Retinal pigment epithelial cell (primary cell): ENCODE results near the gene NPIPB5.
"Not testable (repeated sequence)": the region's sequence is repeated elsewhere in the genome, so short reads cannot be mapped to it uniquely, and the experiment has no call there.

Source experiments
- DNase-seq: peaks from one replicate; pipeline ENCODE4 v3.0.0-alpha.2; 2010; ENCODE audit warnings: low read depth
- H3K4me3 ChIP-seq: 2 replicates; pipeline ENCODE4 v1.5.1; 2011; ENCODE audit warnings: mild to moderate bottlenecking, low read length, control low read depth, moderate library complexity

Gene NPIPB5

DNA sequence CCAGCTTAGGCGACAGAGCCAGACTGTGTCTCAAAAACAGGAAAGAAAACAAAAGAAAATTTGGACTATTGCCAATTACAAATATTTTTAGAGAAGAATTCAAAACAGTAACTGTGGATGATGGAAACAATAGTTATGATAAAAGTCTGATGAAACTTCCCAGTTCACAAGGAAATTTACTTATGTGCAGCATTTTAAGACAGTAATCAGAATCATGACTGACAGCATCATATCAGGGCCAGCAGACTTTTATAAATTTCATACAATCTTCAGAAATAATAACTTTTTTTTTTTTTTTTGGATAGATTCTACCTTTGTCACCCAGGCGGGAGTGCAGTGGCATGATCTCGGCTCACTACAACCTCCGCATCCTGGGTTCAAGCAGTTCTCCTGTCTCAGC is at the start of gene NPIPB5:
NPIPB5 (plus strand) TSS at position 301 of the 400 bp plus-strand sequence. CDS start 2,911 bp downstream, outside the sequence.
- not testable (repeated sequence) for H3K4me3 ChIP-seq, DNase-seq

DNA sequence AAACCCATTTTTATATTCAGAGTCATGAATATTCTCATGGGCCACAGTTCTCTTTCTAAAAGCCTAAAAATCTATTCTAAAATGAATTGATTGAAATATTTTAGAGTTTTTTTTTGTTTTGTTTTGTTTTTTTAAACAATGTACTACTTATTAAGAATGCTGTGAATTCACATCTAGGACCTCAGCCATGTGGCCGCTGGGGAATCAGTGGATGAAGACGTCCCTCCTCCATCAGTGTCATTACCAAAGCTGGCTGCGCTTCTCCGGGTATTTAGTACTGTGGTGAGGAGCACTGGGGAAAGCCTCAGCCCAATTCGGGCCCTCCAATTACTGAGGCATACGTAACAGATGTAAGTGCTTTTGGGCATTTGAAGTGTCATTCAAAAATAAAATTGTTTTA is 41.8 kb upstream of the NPIPB5 start:
- DNase-seq, H3K4me3 ChIP-seq: not testable (repeated sequence)

DNA sequence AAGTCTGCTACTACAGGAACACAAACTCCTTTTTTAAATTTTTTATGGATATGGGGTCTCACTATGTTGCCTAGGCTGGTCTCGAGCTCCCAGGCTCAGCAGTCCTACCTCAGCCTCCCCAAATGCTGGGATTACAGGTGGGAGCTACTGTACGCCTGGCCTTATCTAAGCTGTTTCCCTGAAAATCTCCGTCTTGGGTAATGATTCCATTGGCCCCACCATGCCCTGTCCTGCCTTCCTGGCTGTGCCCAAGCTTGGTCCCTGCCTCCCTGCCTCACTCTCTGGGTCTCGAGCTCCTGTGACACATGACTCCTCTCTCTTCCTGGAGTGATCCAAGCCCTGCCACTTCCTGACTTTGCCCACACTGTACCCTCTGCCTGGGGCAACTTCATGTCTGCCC is 27.3 kb downstream of the NPIPB5 start:
- not testable (repeated sequence) for H3K4me3 ChIP-seq, DNase-seq

DNA sequence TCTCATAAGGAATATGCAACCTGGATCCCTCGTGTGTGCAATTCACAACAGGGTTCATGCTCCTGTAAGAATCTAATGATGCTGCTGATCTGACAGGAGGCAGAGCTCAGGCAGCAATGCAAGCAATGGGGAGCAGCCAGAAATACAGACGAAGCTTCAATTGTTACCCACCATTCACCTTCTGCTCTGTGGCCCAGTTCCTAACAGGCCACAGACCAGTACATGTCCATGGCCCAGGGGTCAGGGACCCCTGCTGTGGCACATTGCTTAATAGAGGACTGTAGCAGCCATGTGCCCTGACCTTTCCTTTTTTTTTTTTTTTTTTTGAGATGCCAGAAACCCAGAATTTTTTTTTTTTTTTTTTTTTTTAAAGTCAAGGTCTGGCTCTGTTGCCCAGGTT is 34.1 kb downstream of the NPIPB5 start:
- H3K4me3 ChIP-seq, DNase-seq: not testable (repeated sequence)

DNA sequence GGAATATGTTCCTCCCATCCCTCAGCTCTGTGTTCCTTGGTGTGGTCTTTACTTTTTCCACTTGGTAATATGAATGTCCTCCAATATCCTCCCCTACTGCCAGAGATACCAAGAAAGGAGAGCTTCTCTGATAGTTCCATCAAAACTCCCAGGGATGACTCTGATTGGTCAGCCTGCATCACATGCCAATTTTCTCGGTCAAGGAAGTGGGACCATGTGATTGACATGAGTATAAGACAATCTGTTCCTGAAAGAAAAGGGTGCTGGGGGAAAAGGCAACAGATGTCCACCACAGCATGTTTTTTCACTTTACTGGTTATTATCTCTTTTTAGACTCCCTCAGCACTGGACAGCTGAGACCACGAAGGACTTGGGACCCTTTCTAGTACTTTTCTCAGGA is 35.9 kb downstream of the NPIPB5 start:
- not testable (repeated sequence) for DNase-seq, H3K4me3 ChIP-seq

DNA sequence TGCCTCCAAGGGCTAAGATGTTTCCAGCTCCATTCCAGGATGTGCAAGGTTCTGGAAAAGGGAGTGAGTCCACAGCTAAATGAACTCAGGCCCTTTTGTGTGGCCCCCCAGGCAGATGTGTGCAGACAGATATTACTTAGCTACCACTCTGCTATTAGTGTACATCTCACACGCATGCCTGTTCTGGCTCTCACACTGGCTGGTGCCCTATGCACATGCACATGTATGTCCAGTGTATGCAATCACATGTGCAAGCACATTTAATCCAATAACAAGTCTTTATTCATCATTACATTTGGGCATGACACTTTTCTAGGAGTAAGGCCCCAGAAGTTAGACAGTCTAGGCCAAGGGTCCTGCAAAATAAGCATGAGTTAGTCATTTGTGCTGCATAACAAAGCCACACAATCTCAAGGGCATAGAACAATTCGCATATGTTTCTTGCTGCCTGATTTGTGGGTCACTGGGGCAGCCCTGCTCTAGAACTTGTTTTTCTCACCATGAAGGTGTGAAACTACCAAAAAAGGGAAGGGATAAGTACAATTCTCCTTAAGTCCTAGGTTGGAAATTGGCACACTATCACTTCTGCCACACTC is 36.6 kb downstream of the NPIPB5 start:
- not testable (repeated sequence) for H3K4me3 ChIP-seq, DNase-seq

DNA sequence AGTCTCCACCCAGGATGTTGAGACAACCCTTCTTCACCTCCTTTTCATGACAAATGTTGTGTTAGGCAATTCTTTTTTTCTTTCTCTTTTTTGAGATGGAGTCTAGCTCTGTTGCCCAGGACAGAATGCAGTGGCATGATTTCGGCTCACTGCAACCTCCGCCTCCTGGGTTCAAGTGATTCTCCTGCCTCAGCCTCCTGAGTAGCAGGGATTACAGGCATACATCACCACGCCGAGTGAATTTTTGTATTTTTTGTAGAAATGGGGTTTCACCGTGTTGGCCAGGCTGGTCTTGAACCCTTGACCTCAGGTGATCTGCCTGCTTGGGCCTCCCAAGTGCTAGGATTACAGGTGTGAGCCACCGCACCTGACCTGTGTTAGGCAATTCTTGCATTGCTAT is 39.2 kb downstream of the NPIPB5 start:
- DNase-seq, H3K4me3 ChIP-seq: not testable (repeated sequence)

DNA sequence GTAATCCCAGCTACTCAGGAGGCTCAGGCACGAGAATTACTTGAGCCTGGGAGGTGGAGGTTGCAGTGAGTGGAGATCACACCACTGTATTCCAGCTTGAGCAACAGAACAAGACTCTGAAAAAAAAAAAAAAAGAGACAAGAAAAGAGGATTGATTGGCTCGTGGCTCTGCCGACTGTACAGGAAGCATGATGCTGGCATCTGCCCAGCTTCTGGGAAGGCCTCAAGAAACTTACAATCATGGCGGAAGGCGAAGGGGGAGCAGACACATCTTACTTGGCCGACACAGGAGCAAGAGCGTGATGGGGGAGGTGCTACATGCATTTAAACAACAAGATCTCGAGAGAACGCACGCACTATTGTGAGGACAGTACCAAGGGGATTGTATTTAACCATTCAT is 40.5 kb downstream of the NPIPB5 start:
- DNase-seq, H3K4me3 ChIP-seq: not testable (repeated sequence)

DNA sequence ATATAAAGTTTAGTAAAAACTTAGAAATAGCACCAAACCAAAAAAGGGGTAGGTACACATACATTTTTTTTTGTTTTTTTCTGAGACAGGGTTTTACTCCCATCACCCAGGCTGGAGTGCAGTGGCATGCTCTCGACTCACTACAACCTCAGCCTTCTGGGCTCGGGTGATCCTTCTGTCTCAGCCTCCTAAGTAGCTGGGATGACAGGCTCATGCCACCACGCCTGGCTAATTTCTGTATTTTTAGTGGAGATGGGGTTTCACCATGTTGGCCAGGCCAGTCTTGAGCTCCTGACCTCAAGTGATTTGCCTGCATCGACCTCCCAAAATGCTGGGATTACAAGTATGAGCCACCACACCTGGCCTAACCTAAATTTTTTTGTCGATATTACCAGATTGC is 41.0 kb downstream of the NPIPB5 start:
- DNase-seq, H3K4me3 ChIP-seq: not testable (repeated sequence)

DNA sequence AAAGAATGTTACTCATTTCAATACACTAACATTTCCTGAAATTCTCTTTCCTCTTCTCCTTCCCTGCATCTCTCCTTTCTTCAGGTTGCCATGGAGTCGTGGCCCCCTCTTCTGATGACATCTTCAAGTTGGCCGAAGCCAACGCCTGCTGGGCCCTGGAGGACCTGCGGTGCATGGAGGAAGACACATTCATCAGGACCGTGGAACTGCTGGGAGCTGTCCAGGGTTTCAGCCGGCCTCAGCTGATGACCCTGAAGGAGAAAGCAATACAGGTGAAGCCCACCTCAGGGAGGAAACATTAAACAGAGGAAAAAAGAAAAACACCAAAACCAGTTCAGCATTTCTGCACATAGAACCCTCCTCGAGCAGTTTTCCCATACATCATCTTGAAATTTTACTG is 46.1 kb downstream of the NPIPB5 start:
- DNase-seq, H3K4me3 ChIP-seq: not testable (repeated sequence)
